Upper lobe of right lung (tissue), 1 donor: ENCODE results near the gene AGBL3. TPM values are rescaled to one million over a fixed set of nuclear protein-coding genes. Genes with fewer than 3 reads are reported as not detected.
A peak's percentile ranks its signal among the peaks of the same experiment; 100 is the strongest.

Experiments
- ATAC-seq: fragments of 200-7000 bp; cut with Tn5 transposase; one replicate; pipeline ENCODE4 v1.9.1; 2020; ENCODE audit warnings: mild to moderate bottlenecking, moderate library complexity
- DNase-seq: peaks from one replicate; pipeline ENCODE4 v3.0.0-alpha.2; 2020
- H3K27ac ChIP-seq: fragments of 200-600 bp; one replicate; pipeline ENCODE4 v1.8.0; 2022
- H3K27me3 ChIP-seq: fragments of 200-600 bp; one replicate; pipeline ENCODE4 v1.8.0; 2022; ENCODE audit warnings: mild to moderate bottlenecking
- H3K36me3 ChIP-seq: fragments of 200-600 bp; one replicate; pipeline ENCODE4 v1.8.0; 2022
- H3K4me1 ChIP-seq: fragments of 200-600 bp; one replicate; pipeline ENCODE4 v1.8.0; 2022
- H3K4me3 ChIP-seq: fragments of 200-600 bp; one replicate; pipeline ENCODE4 v1.8.0; 2022; ENCODE audit warnings: mild to moderate bottlenecking
- H3K9me3 ChIP-seq: fragments of 200-600 bp; one replicate; pipeline ENCODE4 v1.8.0; 2022
- intact Hi-C: fragments of 100-400 bp; cut with DNase I; formaldehyde crosslinking; loops from one replicate; pipeline ENCODE4 v1.11.0; 2022
- total RNA-seq: library from RNA; stranded (reverse); fragmentation: NEBNext Ultra II Directional; extraction: Animal tissue kit (Norgen Biotek cat#: 25700); gene quantifications from one replicate; pipeline ENCODE4 v1.2.1, GENCODE V29; 2021
- TF ChIP-seq, protein P1 (sequence below): fragments of 200-600 bp; IDR thresholded peaks from one replicate; pipeline ENCODE4 v1.8.0; 2022; ENCODE audit warnings: antibody characterized with exemption
- donor health status: DM: no; HTN: yes; CAD: no; lungs with severe emphysema.

The AGBL3 gene
- total RNA-seq, 1 donor from 2014 or later: 3.9 TPM

DNA sequence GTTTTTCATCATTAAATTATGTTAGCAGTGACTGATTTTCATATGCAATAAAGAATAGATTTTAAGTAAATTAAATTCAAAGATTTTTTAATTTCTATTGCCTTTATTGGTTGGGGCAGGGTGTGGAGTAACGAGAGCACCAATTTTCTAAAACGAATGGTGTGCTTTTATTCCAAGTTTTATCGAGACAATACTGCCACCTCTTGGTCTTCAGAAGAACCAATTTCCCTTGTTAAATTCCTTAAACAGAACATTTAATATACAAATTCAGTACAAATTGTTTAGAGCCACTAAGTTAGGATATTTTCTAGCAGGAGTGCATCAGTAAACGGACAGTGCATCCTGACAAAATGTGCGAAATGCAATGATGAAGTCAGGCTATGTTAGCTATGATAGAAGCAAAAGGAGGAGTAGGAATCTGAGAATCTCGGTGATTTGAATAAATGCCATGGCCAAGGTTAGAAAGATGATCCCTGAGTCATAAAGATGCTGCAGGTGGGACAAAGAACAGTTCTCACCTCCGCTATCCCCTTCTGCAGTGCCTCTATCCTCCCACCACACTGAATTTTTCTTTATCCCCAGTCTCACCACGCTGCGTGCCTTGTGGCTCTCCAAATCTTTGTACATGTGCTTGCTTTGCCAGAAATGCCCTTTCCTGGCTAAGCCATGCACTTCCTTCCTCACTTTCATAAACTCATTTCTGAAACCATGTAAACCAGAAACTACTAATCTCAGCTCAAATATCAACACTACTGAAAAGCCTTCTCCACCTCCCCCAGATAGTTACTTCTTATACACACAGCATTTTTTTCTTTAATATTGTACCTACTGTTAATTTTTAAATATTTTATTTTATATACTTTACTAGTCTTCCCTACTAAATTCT lies 31.9 kb upstream of the AGBL3 start:
- TF ChIP-seq, protein P1, sequence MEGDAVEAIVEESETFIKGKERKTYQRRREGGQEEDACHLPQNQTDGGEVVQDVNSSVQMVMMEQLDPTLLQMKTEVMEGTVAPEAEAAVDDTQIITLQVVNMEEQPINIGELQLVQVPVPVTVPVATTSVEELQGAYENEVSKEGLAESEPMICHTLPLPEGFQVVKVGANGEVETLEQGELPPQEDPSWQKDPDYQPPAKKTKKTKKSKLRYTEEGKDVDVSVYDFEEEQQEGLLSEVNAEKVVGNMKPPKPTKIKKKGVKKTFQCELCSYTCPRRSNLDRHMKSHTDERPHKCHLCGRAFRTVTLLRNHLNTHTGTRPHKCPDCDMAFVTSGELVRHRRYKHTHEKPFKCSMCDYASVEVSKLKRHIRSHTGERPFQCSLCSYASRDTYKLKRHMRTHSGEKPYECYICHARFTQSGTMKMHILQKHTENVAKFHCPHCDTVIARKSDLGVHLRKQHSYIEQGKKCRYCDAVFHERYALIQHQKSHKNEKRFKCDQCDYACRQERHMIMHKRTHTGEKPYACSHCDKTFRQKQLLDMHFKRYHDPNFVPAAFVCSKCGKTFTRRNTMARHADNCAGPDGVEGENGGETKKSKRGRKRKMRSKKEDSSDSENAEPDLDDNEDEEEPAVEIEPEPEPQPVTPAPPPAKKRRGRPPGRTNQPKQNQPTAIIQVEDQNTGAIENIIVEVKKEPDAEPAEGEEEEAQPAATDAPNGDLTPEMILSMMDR: peak; percentile 62
- H3K4me3 ChIP-seq: no peak overlapping the region
- H3K27ac ChIP-seq: no peak overlapping the region
- ATAC-seq (no peak), DNase-seq (no peak)
- intact Hi-C loops: loop anchor here (10.0 kb wide), 2 partner anchors 210 to 270 kb away; no protein-coding TSS in a partner anchor
- H3K4me1 ChIP-seq: no peaks in the 10 kb centered on the region
- no peaks in the 10 kb centered on the region for H3K9me3 ChIP-seq
- no peaks in the 10 kb centered on the region for H3K27me3 ChIP-seq
- peaks cover 65% of the 10 kb centered on the region for H3K36me3 ChIP-seq

DNA sequence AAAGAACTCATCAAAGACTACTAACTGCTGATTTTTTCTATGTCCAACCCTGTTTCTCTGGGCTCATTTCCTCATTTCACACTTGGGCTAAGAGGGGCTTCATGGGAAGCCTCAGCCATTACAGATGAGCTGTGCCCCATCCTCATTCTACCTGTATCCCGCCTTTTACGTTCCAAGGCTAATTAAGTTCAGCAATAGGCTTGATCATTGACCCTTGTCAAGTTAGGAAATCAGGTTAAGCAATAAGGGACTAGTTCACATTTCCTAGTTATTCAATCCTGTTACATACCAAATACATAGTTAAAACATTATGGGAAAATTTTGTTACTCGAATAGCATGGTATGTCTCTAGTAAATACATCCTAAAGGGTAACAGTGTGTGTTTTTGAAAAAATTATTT lies 29.3 kb upstream of the AGBL3 start:
- Histone ChIP-seq H3K36me3 (peaks cover 67% of the 10 kb centered on the region), H3K27me3 (no peaks in the 10 kb centered on the region), H3K9me3 (no peaks in the 10 kb centered on the region), H3K27ac (no peak overlapping the region), H3K4me3 (no peak overlapping the region), H3K4me1 (no peaks in the 10 kb centered on the region)
- TF ChIP-seq, protein P1: no peak
- no peak for DNase-seq
- intact Hi-C loops: loop anchor here (10.0 kb wide), 2 partner anchors 208 to 272 kb away; no protein-coding TSS in a partner anchor
- ATAC-seq: no peak

DNA sequence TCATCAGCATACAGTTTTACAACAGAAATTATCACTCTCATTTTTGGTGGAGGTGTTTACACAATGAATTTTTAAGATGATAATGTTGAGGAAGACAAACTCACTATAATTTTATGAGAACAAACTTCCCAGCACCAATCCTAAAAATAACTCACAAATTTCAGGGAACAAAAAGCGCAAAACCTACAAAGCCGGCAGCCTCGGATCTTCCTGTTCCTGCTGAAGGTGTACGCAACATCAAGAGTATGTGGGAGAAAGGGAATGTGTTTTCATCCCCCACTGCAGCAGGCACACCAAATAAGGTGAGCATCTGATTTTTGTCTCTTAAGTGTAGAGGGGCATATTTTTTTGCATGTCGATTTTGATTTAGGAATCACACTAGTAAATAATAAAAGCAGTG lies 26.5 kb upstream of the AGBL3 start:
- DNase-seq: no peak
- Histone ChIP-seq H3K27ac (no peak overlapping the region), H3K27me3 (no peaks in the 10 kb centered on the region), H3K9me3 (no peaks in the 10 kb centered on the region), H3K4me3 (no peak overlapping the region), H3K36me3 (peaks cover 60% of the 10 kb centered on the region), H3K4me1 (no peaks in the 10 kb centered on the region)
- no peak for ATAC-seq
- TF ChIP-seq, protein P1: no peak
- intact Hi-C loops: loop anchor here (10.0 kb wide), 2 partner anchors 205 to 275 kb away; no protein-coding TSS in a partner anchor

DNA sequence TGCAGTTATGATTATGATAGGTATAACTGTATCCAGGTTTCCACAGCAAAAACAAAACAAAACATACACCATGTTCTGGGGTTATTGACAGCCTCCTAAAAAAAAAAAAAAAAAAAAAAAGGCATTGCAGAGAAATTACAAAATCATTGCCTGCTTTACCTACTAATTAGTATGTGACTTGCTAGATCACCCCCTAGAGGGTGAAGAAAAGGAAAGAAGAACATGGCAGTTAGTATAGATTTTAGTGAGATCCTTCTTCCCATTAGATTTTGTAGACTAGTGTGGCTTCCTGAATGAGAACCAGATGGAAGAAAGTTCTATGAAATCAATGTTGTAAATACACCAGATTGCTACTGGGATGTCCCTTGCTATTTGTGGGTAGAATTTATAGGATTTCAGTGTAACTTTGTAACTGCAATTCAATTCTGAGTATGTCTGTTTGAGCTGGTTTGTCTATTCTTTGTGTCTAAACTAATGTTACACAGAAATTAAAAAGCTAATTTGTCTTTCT lies 24.0 kb upstream of the AGBL3 start:
- H3K27ac ChIP-seq: no peak overlapping the region
- H3K36me3 ChIP-seq: peaks cover 63% of the 10 kb centered on the region
- intact Hi-C loops: no loop called here
- H3K9me3 ChIP-seq: no peaks in the 10 kb centered on the region
- TF ChIP-seq, protein P1: no peak
- H3K27me3 ChIP-seq: no peaks in the 10 kb centered on the region
- H3K4me3 ChIP-seq: no peak overlapping the region
- H3K4me1 ChIP-seq: no peaks in the 10 kb centered on the region
- ATAC-seq (no peak), DNase-seq (no peak)

DNA sequence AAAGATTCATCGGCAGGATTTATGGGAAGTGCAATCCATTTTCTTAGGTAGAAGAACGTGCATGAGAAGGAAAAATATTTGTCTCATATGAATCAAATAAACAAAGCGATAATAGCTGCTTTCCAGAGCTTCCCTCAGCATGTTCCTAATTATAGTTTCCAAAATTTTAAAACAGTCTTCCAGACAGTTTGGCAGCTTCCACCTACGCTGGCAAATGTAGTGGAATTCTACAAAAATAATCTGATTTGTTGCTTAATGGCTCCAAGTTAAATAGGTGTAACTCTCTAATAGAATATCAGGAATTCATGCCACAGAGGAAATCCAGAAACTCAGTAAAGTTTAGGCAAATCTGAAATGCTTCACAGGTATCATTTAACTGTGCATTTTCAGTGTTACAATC lies 23.3 kb upstream of the AGBL3 start:
- H3K27me3 ChIP-seq: no peaks in the 10 kb centered on the region
- no peak for ATAC-seq
- H3K27ac ChIP-seq: no peak overlapping the region
- TF ChIP-seq, protein P1: no peak
- H3K4me1 ChIP-seq: no peaks in the 10 kb centered on the region
- intact Hi-C loops: no loop called here
- no peak overlapping the region for H3K4me3 ChIP-seq
- no peaks in the 10 kb centered on the region for H3K9me3 ChIP-seq
- H3K36me3 ChIP-seq: peaks cover 56% of the 10 kb centered on the region
- DNase-seq: no peak
